WERI-Rb-1 (cell line): Measurements from ENCODE around the gene USP49.

Source experiments
- DNase-seq: peaks from one replicate; pipeline ENCODE4 v3.0.0-alpha.2; 2020
- H3K27ac ChIP-seq: fragments of 250-450 bp; sonication (Bioruptor Pico); 2 replicates; pipeline ENCODE4 v1.5.1; 2020; ENCODE audit warnings: mild to moderate bottlenecking, moderate library complexity
- H3K27me3 ChIP-seq: fragments of 250-450 bp; sonication (Bioruptor Pico); 2 replicates; pipeline ENCODE4 v1.5.1; 2021; ENCODE audit warnings: mild to moderate bottlenecking, low read depth, moderate library complexity; ENCODE audit not compliant: insufficient read depth, severe bottlenecking
- H3K36me3 ChIP-seq: fragments of 250-450 bp; sonication (Bioruptor Pico); 2 replicates; pipeline ENCODE4 v1.5.1; 2020; ENCODE audit warnings: mild to moderate bottlenecking, moderate library complexity
- H3K4me3 ChIP-seq: 2 replicates; pipeline ENCODE4 v1.5.1; 2011; ENCODE audit warnings: low read depth, mild to moderate bottlenecking, control low read depth, low read length
- H3K9me3 ChIP-seq: fragments of 250-450 bp; sonication (Bioruptor Pico); 2 replicates; pipeline ENCODE4 v1.5.1; 2021; ENCODE audit warnings: mild to moderate bottlenecking, moderate library complexity; ENCODE audit not compliant: severe bottlenecking
- CTCF ChIP-seq: IDR thresholded peaks from 2 replicates; pipeline ENCODE4 v1.5.1; 2011; ENCODE audit warnings: low read depth, mild to moderate bottlenecking, control low read depth, inconsistent platforms, low read length

Gene USP49

DNA sequence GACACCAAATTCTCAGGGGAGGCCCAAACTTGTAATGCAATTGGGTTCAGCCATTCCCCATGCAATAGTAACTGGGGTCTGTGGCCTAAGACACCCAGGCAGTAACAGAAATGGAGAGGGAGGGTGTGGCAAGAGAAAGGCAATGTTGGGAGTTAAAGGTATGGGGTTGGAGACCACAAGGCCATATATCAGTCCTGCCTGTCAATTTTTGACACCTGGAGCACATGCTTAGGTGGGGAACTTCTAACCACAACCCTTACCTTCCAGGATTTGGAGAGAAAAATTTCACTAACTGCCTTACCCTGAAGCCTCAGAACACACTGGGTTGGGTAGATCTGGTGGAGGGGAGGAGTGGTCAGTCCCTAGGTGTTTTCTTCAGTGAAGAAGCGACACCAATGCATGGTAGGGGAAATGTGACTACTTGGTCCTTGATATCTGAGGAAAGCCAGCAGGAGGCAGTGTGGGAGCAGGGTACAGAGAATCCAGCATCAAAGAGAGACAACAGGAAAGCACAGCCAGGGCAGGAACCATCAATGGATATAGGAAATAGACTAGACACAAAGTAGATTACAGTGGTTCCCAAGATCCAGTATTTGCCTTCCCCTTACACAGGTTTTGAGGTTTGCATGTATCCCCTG lies 6.8 kb upstream of the USP49 start:
- DNase-seq: peak; percentile 63
- Histone ChIP-seq H3K4me3 (no peak overlapping the region), H3K36me3 (peaks cover 38% of the 10 kb centered on the region), H3K27ac (no peak overlapping the region), H3K9me3 (no peaks in the 10 kb centered on the region), H3K27me3 (no peaks in the 10 kb centered on the region)
- peak; percentile 60 for TF ChIP-seq CTCF

DNA sequence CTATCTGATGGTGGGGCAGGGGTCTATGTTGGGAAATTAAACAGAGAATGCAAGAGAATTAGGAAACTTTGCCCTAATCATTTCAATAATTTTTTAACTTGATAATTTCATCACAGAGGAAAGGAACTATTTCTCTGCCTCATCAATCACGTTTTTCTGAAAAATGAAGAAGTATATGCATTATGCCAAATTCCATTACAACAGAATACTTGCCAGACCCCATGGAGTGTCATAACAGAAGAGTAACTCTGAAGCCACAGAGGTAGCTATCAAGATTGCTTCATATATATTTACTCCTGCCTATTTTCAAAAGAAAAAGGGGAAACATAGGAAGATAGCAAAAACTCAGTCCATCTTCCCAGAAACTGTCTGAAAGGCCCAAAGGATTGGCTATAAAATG lies 5.7 kb upstream of the USP49 start:
- no peaks in the 10 kb centered on the region for H3K27me3 ChIP-seq
- H3K27ac ChIP-seq: no peak overlapping the region
- H3K9me3 ChIP-seq: no peaks in the 10 kb centered on the region
- H3K4me3 ChIP-seq: no peak overlapping the region
- TF ChIP-seq CTCF: no peak
- peaks cover 27% of the 10 kb centered on the region for H3K36me3 ChIP-seq
- DNase-seq: no peak

GRCh38 chr6:41896281-41896680 lies 1.1 kb upstream of the USP49 start:
- Histone ChIP-seq H3K4me3 (peak overlapping the region; percentile 59), H3K27ac (peak overlapping the region; percentile 97)

DNA sequence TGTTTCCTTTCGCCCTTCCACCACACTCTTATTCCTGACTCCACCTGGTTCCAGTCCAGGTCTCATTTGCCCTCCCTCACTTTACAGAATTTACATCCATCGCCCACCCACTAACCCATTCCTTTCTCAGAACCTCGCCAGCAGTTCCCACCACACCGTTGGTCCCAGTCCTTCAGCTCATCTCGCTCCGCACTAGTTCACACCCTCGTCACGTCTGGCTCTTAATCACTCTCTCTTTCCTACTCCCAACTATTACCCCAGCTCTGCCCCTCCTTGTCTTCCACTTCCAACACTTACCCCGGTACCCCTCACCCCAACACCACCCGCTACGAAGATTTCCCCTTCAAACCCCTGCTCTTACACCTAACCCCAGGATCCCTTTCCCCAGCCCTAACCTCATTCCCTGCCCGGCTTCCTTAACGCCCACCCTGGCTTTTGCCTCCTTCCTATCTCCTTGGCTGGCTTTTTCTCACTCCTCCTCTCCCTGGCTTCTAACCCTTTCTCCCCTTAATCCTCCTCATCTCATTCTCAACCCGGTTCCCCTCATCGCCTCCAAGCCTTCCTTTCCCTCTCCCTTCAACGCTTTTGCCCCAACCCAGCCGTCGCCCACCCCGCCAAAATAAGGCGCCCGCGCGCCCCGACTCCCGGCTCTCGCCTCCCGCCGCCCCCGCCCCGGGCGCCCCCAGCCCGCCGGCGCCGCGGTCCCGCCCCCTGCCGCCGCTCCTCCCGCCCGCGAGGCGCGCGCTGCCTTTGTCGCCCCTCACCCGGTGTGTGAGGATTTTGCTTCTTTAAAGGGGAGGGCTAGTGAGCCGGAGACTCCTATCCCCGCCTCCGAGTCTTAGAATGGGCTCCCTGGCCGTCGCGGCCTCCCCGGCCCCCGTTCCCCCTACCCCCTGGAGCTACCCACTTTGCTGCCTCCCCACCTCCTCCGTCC lies 542 bp downstream of the USP49 start:
- H3K27me3 ChIP-seq: no peaks in the 10 kb centered on the region
- no peak for TF ChIP-seq CTCF
- peaks cover 19% of the 10 kb centered on the region for H3K36me3 ChIP-seq
- no peaks in the 10 kb centered on the region for H3K9me3 ChIP-seq
- peak overlapping the region; percentile 97 for H3K27ac ChIP-seq
- DNase-seq: peak; percentile 64
- peak overlapping the region; percentile 59 for H3K4me3 ChIP-seq

More at GRCh38 chr6:41896281-41896680, 1.1 kb upstream of the USP49 start:
- Histone ChIP-seq H3K9me3 (no peaks in the 10 kb centered on the region), H3K36me3 (peaks cover 3% of the 10 kb centered on the region), H3K27me3 (no peaks in the 10 kb centered on the region)
- no peak for TF ChIP-seq CTCF
- DNase-seq: no peak

DNA sequence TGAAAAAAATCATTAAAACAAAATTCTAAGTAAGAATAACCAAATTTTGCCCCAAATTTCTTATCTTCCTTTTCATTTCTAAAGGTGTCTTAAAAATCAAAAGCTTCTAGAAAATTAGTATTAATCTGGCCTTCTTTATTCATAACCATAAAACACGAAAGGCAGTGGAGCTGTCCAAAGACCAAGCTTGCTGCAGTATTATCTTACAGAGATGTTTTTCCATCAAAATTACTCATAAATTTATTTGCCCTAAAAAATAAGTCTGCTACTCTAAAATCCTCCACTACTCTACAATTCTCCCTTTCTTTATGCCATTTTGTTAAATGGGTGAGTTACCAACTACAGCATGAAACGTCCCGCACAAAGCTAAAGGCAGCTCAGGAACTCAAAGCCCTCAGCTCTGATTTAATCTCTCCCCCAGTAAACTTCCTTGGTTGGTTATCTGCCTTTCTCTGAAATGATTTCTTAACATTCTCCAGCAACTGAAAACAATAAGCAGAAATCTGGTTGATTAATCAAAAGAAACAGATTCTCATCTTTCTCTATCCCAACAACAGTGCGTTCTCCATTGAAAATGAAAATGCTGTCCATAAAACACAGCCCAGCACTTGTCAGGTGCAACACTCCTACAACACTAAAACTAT lies 2.1 kb downstream of the USP49 start:
- Histone ChIP-seq H3K36me3 (peaks cover 35% of the 10 kb centered on the region), H3K9me3 (no peaks in the 10 kb centered on the region), H3K4me3 (peak overlapping the region; percentile 59), H3K27me3 (no peaks in the 10 kb centered on the region), H3K27ac (peak overlapping the region; percentile 97)
- no peak for TF ChIP-seq CTCF
- no peak for DNase-seq
